ENCODE data around the gene CPVL.
"Not testable (repeated sequence)": the region's sequence is repeated elsewhere in the genome, so short reads cannot be mapped to it uniquely, and the experiment has no call there.

The CPVL gene

GRCh38 chr7:29102558-29103151, 43.7 kb downstream of the CPVL start:
- DNase-seq (ENCODE audit: insufficient read length, low spot score) (peak; percentile 28), FAIRE-seq (no peak)
- no peak for TF ChIP-seq POLR2A (IDR thresholded peaks at IDR 0.05; ENCODE audit: low read depth, low read length)

GRCh38 chr7:29100924-29101323, 45.4 kb downstream of the CPVL start:
- TF ChIP-seq POLR2A (IDR thresholded peaks at IDR 0.05; ENCODE audit: low read depth, low read length), result no peak
- FAIRE-seq (no peak), DNase-seq (ENCODE audit: insufficient read length, low spot score) (no peak)

DNA sequence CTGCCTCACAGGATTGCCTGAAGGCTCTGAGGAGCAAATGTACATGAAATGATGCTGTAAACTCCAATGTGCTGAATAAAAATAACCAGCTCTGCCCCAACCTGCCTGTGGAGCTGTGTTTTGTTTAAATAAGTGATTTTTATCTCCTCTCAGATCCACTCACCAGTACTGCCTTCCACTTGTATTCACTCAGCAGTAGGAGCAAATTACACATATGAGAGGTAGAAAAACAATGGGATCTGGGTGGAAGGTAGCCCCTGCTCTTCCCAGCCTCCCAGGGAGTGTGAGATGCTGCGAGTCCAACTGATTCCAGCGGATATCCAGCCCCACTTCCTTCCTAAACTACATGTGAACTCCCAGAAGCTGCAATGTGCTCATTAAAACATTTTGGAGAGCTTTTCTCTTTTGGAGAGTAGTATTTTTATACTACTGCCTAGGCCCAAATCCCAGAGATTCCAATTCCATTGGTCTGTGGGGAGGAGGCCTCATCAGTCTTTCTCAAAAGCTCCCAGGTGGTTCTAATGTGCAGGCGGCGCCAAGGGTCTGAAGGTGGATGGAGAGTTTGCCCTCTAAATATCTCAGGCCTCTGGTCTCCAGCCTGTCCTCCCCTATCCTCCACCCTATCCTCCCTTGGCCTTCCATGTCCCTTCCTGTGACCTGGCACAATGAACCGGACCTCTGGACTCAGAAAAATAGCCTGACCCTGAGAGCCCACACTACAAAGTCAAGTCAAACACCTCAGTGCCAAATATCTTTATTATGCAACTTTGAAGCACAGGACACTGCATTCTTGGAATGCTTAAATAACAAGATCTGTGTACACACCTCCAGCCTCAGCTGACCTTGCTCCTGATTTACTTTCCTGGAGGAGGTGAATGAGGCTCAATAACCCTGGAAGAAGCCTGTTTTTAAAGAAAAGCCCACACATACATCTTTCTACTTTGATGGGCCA, 46.2 kb downstream of the CPVL start:
- DNase-seq (ENCODE audit: insufficient read length, low spot score) (no peak), FAIRE-seq (no peak)
- TF ChIP-seq POLR2A (IDR thresholded peaks at IDR 0.05; ENCODE audit: low read depth, low read length), result no peak

DNA sequence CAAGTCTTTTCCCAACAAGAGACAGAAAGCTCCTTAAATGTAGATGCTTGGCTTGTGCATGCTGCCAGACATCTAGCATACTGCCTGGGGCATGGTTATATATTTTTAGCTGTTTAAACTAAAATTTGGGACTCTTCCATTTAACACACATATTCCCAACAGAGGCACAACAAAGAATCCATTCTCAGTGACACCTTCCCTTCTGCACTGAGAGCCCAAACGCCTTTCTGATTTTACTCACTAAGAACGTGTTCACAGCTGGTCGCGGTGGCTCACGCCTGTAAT, 49.9 kb downstream of the CPVL start:
- TF ChIP-seq POLR2A (IDR thresholded peaks at IDR 0.05; ENCODE audit: low read depth, low read length), result no peak
- FAIRE-seq (no peak), DNase-seq (ENCODE audit: insufficient read length, low spot score) (no peak)

- TF ChIP-seq POLR2A (IDR thresholded peaks at IDR 0.05; ENCODE audit: low read depth, low read length), result no peak
- FAIRE-seq (no peak), DNase-seq (ENCODE audit: insufficient read length, low spot score) (no peak)
These were observed 50.5 kb downstream of the CPVL start for GRCh38 chr7:29095631-29096445.

DNA sequence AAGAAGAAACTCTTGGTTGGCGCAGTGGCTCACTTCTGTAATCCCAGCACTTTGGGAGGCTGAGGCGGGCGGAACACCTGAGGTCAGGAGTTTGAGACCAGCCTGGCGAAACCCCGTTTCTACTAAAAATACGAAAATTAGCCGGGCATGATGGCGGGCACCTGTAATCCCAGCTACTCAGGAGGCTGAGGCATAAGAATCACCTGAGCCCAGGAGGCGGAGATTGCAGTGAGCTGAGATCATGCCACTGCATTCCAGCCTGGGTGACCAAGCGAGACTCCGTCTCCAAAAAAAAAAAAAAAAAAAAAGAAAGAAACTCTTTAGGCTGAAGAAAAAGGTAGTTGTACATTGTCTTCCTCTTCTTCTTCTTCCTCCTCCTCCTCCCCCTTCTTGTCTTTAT, 53.2 kb downstream of the CPVL start:
- not testable (repeated sequence) for DNase-seq (ENCODE audit: insufficient read length, low spot score); FAIRE-seq

DNA sequence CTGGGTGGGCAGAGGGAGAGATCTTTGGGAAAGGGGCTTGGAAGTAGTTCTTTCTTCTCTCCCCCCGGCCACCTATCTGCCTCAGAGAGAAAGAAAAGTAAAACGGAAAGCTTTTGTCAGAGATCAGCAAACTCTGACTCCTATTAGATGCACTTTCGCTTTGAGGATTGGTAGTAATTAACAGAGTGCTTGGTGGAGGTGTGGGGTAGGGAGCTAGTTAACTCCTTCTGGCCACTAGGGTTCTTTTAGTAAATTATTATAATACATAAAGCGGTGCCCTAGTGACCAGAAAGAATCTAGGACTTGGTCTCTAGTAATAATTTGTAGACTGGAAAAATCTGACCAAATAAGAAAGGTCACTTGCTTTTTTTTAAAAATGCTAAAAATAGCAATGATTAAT, 54.6 kb downstream of the CPVL start:
- no peak for DNase-seq (ENCODE audit: insufficient read length, low spot score)
- no peak for TF ChIP-seq POLR2A (IDR thresholded peaks at IDR 0.05; ENCODE audit: low read depth, low read length)
- no peak for FAIRE-seq

- DNase-seq (ENCODE audit: insufficient read length, low spot score), result no peak
- TF ChIP-seq POLR2A (IDR thresholded peaks at IDR 0.05; ENCODE audit: low read depth, low read length), result no peak
- no peak for FAIRE-seq
These were observed 55.3 kb downstream of the CPVL start for GRCh38 chr7:29090836-29091601.

DNA sequence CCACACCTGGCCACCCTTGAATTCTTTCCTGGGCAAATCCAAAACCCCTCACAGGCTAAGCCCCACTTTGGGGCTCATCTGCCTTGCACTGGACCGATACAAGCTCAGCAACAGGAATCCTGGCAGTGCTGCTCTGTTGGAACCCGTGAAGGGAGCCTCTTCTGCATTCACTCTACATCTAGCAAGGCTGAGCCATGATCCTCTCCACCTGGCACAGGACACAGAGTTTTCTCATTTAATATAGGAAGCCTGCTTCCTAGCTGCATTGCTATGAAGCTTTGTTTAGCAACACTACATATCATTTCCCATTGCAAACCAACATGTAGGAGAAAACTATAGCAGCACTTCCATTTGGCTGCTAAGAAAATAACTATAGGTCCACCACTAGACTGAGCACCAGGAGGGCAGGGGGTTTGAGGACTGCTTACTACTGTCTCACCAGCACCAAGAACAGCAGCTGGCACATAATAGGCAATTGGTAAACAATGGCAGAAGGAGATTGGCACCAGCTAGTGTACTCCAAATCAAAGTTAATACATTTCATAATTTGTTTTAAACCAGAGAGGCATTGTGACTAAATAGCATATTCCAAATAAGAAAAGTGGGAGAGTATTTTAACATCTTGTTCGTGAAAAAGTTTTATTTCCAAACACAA, 56.1 kb downstream of the CPVL start:
- no peak for TF ChIP-seq POLR2A (IDR thresholded peaks at IDR 0.05; ENCODE audit: low read depth, low read length)
- no peak for FAIRE-seq
- DNase-seq (ENCODE audit: insufficient read length, low spot score), result no peak

GRCh38 chr7:29087840-29088170, 58.5 kb downstream of the CPVL start:
- TF ChIP-seq POLR2A (IDR thresholded peaks at IDR 0.05; ENCODE audit: low read depth, low read length), result no peak
- DNase-seq (ENCODE audit: insufficient read length, low spot score), result no peak
- no peak for FAIRE-seq

GRCh38 chr7:29086545-29086944, 59.8 kb downstream of the CPVL start:
- no peak for DNase-seq (ENCODE audit: insufficient read length, low spot score)
- no peak for TF ChIP-seq POLR2A (IDR thresholded peaks at IDR 0.05; ENCODE audit: low read depth, low read length)
- FAIRE-seq, result no peak

- FAIRE-seq (no peak), DNase-seq (ENCODE audit: insufficient read length, low spot score) (no peak)
- TF ChIP-seq POLR2A (IDR thresholded peaks at IDR 0.05; ENCODE audit: low read depth, low read length), result no peak
These were observed 61.5 kb downstream of the CPVL start for GRCh38 chr7:29084832-29085231.

DNA sequence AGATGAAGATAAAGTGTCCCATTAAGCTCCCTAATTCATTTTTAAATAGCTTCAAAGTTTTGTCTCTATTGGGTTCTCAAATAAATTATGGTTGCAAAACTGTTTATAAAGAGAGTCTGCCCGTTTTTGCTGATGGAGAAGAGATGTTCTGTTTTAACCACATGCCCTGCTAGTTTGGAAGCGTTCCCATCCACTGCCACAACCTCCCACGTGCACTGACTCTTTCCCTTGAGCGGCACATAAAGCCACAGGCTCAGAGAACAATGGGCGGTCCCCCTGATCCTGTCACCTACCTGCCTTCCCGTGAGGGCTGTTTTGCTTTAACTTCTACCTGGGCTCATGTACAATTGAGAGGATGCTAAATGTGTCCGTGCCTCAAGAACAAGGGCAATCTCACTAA, 65.5 kb downstream of the CPVL start:
- FAIRE-seq, result no peak
- DNase-seq (ENCODE audit: insufficient read length, low spot score), result no peak
- no peak for TF ChIP-seq POLR2A (IDR thresholded peaks at IDR 0.05; ENCODE audit: low read depth, low read length)

Data from H54 (cell line).